ENCODE results near the gene SNAPIN. TPM values are rescaled to one million over a fixed set of nuclear protein-coding genes. Genes with fewer than 3 reads are reported as not detected.

SNAPIN gene
- total and polyA plus RNA-seq, 9 of the 15 experiments (the other 6 are each of a cell fraction or from before 2014, with no cell fraction given): 11.2 to 43.9 (median 32.3) TPM

DNA sequence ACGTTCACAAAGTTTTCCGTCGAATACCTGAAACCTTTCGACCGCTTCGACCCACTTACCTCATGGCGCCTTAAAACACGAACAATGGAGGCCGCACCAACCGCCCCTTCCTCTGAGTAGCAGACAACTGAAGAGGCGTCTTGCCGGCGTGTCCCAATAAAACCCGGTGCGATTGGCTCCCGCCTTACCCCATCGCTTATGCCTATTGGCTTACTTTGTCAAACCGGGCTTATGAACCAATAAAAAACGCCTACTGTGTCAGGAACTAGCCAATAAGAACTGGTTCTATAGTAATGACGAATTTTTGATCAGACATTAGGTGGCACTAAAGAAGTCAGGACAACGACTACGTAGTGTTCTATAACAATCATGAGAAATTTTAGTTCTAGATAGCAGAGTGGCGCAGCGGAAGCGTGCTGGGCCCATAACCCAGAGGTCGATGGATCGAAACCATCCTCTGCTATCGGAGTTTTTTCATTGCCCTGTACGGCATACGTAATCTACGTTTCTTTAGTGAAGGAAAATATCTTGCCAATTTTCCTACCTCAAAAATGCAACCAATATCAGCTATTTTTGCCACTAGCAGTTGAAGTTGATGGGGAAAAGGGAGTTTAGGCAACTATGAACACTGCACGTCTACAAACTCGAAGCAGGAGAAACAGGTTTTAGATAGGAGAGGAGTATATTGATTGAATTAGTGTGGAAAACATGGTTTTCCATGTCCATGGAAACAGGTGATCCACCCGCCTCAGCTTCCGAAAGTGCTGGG, 12.5 kb downstream of the SNAPIN start, which contains the start of gene ILF2 (continued):
- TF ChIP-seq, protein P1, sequence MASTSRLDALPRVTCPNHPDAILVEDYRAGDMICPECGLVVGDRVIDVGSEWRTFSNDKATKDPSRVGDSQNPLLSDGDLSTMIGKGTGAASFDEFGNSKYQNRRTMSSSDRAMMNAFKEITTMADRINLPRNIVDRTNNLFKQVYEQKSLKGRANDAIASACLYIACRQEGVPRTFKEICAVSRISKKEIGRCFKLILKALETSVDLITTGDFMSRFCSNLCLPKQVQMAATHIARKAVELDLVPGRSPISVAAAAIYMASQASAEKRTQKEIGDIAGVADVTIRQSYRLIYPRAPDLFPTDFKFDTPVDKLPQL (IDR thresholded peaks at IDR 0.05; ENCODE audit: extremely low read depth, insufficient read length): no peak
- TF ChIP-seq, protein P2, sequence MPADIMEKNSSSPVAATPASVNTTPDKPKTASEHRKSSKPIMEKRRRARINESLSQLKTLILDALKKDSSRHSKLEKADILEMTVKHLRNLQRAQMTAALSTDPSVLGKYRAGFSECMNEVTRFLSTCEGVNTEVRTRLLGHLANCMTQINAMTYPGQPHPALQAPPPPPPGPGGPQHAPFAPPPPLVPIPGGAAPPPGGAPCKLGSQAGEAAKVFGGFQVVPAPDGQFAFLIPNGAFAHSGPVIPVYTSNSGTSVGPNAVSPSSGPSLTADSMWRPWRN (IDR thresholded peaks at IDR 0.05; ENCODE audit: low read depth): no peak
- TF ChIP-seq CC2D1A (IDR thresholded peaks at IDR 0.05) (no peak), HMGN3 (IDR thresholded peaks at IDR 0.05; ENCODE audit: borderline replicate concordance, extremely low read depth, insufficient read length, low read depth, low read length) (no peak), SIRT6 (IDR thresholded peaks at IDR 0.05; ENCODE audit: low read depth, low read length) (no peak), ARHGAP35 (IDR thresholded peaks at IDR 0.05; ENCODE audit: partially characterized antibody) (no peak), PHB2 (IDR thresholded peaks at IDR 0.05; ENCODE audit: low read depth) (no peak), MEF2A (IDR thresholded peaks at IDR 0.05; ENCODE audit: control insufficient read depth, low read depth, low read length) (0 out of 2 replicates have a peak, but pooled peaks have one; percentile 7), ZNF3 (CRISPR knock-in tag; IDR thresholded peaks at IDR 0.05) (no peak), ZNF551 (CRISPR knock-in tag; IDR thresholded peaks at IDR 0.05) (no peak), BHLHE40 (IDR thresholded peaks at IDR 0.05; ENCODE audit: low read length) (no peak; the same call in 1 of the 2 replicates), SMARCA5 (IDR thresholded peaks at IDR 0.05) (no peak), ZNF75A (CRISPR knock-in tag; IDR thresholded peaks at IDR 0.05) (no peak)
- TF ChIP-seq, protein P3, sequence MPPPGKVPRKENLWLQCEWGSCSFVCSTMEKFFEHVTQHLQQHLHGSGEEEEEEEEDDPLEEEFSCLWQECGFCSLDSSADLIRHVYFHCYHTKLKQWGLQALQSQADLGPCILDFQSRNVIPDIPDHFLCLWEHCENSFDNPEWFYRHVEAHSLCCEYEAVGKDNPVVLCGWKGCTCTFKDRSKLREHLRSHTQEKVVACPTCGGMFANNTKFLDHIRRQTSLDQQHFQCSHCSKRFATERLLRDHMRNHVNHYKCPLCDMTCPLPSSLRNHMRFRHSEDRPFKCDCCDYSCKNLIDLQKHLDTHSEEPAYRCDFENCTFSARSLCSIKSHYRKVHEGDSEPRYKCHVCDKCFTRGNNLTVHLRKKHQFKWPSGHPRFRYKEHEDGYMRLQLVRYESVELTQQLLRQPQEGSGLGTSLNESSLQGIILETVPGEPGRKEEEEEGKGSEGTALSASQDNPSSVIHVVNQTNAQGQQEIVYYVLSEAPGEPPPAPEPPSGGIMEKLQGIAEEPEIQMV (tag; conservative IDR thresholded peaks at IDR 0.05; ENCODE audit: low read depth): no peak
- TF ChIP-seq, protein P4, sequence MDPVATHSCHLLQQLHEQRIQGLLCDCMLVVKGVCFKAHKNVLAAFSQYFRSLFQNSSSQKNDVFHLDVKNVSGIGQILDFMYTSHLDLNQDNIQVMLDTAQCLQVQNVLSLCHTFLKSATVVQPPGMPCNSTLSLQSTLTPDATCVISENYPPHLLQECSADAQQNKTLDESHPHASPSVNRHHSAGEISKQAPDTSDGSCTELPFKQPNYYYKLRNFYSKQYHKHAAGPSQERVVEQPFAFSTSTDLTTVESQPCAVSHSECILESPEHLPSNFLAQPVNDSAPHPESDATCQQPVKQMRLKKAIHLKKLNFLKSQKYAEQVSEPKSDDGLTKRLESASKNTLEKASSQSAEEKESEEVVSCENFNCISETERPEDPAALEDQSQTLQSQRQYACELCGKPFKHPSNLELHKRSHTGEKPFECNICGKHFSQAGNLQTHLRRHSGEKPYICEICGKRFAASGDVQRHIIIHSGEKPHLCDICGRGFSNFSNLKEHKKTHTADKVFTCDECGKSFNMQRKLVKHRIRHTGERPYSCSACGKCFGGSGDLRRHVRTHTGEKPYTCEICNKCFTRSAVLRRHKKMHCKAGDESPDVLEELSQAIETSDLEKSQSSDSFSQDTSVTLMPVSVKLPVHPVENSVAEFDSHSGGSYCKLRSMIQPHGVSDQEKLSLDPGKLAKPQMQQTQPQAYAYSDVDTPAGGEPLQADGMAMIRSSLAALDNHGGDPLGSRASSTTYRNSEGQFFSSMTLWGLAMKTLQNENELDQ (CRISPR knock-in tag; IDR thresholded peaks at IDR 0.05; ENCODE audit: borderline replicate concordance): 0 out of 2 replicates have a peak, but pooled peaks have one; percentile 39
- TF ChIP-seq, protein P5, sequence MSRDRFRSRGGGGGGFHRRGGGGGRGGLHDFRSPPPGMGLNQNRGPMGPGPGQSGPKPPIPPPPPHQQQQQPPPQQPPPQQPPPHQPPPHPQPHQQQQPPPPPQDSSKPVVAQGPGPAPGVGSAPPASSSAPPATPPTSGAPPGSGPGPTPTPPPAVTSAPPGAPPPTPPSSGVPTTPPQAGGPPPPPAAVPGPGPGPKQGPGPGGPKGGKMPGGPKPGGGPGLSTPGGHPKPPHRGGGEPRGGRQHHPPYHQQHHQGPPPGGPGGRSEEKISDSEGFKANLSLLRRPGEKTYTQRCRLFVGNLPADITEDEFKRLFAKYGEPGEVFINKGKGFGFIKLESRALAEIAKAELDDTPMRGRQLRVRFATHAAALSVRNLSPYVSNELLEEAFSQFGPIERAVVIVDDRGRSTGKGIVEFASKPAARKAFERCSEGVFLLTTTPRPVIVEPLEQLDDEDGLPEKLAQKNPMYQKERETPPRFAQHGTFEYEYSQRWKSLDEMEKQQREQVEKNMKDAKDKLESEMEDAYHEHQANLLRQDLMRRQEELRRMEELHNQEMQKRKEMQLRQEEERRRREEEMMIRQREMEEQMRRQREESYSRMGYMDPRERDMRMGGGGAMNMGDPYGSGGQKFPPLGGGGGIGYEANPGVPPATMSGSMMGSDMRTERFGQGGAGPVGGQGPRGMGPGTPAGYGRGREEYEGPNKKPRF (IDR thresholded peaks at IDR 0.05; ENCODE audit: low read depth, low read length): no peak
- TF ChIP-seq, protein P6, sequence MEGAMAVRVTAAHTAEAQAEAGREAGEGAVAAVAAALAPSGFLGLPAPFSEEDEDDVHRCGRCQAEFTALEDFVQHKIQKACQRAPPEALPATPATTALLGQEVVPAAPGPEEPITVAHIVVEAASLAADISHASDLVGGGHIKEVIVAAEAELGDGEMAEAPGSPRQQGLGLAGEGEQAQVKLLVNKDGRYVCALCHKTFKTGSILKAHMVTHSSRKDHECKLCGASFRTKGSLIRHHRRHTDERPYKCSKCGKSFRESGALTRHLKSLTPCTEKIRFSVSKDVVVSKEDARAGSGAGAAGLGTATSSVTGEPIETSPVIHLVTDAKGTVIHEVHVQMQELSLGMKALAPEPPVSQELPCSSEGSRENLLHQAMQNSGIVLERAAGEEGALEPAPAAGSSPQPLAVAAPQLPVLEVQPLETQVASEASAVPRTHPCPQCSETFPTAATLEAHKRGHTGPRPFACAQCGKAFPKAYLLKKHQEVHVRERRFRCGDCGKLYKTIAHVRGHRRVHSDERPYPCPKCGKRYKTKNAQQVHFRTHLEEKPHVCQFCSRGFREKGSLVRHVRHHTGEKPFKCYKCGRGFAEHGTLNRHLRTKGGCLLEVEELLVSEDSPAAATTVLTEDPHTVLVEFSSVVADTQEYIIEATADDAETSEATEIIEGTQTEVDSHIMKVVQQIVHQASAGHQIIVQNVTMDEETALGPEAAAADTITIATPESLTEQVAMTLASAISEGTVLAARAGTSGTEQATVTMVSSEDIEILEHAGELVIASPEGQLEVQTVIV (CRISPR knock-in tag; IDR thresholded peaks at IDR 0.05; ENCODE audit: borderline replicate concordance): no peak

Measured in K562 (cell line).